Measurements from ENCODE around the gene IRX1.

IRX1 gene

GRCh38 chr5:3595006-3595961 is at the start of gene IRX1:
Gene IRX1 (plus strand): TSS chr5:3595832. CDS start chr5:3596106, 274 bp downstream.
- no peak within 1 kb of the TSS for H3K27ac ChIP-seq (ENCODE audit: low read depth, low read length)
- H3K4me3 ChIP-seq (ENCODE audit: low read length): no peak within 1 kb of the TSS
- H3K9ac ChIP-seq (ENCODE audit: low read length): no peak within 1 kb of the TSS
- H3K27me3 ChIP-seq (ENCODE audit: control insufficient read depth, insufficient read depth, low read length): peaks cover 17% of the 10 kb centered on the region
- no peaks in the 10 kb centered on the region for H3K4me1 ChIP-seq (ENCODE audit: control insufficient read depth, insufficient read depth, low read length)
- H3K36me3 ChIP-seq (ENCODE audit: control insufficient read depth, insufficient read depth, low read length): no peaks in the 10 kb centered on the region

GRCh38 chr5:3546028-3546427 is 49.6 kb upstream of the IRX1 start:
- Histone ChIP-seq H3K36me3 (ENCODE audit: control insufficient read depth, insufficient read depth, low read length) (no peaks in the 10 kb centered on the region), H3K9ac (ENCODE audit: low read length) (no peak overlapping the region), H3K27ac (ENCODE audit: low read depth, low read length) (no peak overlapping the region), H3K4me1 (ENCODE audit: control insufficient read depth, insufficient read depth, low read length) (no peaks in the 10 kb centered on the region), H3K4me3 (ENCODE audit: low read length) (no peak overlapping the region), H3K27me3 (ENCODE audit: control insufficient read depth, insufficient read depth, low read length) (no peaks in the 10 kb centered on the region)

DNA sequence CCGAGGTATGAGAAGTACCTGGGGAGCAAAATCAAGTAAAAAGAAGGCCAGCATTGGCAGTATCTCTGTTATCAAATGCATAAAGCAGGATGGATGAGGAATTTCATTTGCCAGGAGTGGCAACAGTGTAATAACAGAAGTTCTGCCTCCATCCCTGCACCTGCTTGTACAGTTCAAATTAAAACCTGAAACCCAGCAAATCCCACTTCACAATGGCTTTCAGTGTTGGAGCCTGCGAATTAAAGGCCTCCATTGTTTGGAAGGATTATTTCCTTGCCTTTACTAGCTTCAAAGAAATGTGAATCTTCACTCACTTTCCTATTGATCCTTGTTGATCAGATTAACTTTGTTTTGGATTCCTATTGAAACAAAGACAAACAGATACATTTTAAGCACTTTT is 31.5 kb upstream of the IRX1 start:
- no peak overlapping the region for H3K27ac ChIP-seq (ENCODE audit: low read depth, low read length)
- H3K27me3 ChIP-seq (ENCODE audit: control insufficient read depth, insufficient read depth, low read length): no peaks in the 10 kb centered on the region
- no peak overlapping the region for H3K4me3 ChIP-seq (ENCODE audit: low read length)
- no peak overlapping the region for H3K9ac ChIP-seq (ENCODE audit: low read length)
- no peaks in the 10 kb centered on the region for H3K36me3 ChIP-seq (ENCODE audit: control insufficient read depth, insufficient read depth, low read length)
- no peaks in the 10 kb centered on the region for H3K4me1 ChIP-seq (ENCODE audit: control insufficient read depth, insufficient read depth, low read length)

DNA sequence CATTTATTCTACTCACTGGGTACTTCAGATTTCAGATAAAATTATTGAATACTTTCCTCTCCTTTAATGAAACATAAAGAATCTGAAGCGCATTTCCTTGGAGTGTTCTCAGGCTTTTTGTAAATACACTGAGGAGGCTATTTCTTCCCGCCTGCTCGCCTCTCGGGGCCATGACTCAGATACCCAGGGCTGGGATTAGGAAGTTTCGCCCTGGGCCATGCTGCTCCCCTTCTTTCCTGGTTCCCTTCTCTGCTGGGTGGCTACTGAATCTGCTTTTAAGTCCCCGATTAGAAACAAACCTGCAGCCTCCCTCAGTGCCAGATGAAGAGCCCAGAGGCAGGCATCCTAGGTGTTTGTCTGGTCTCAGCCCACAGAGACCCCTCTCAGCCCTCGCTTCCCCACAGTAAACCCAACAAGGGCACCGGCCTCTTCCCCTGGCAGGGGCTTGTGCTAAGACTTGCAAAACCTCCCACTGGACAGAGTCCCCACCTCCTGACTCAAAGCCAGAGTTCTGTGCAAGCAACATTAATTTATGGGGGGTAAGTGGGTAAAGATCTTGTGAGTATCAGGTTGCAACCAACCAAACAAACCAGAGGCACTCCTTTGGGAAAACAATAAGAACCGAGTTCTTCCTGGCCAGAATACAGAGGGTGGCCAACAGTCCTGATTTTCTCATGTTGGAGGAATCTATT is 30.7 kb upstream of the IRX1 start:
- no peaks in the 10 kb centered on the region for H3K4me1 ChIP-seq (ENCODE audit: control insufficient read depth, insufficient read depth, low read length)

GRCh38 chr5:3584724-3585531 is 10.7 kb upstream of the IRX1 start:
- Histone ChIP-seq H3K4me3 (ENCODE audit: low read length) (no peak overlapping the region), H3K9ac (ENCODE audit: low read length) (no peak overlapping the region), H3K27me3 (ENCODE audit: control insufficient read depth, insufficient read depth, low read length) (no peaks in the 10 kb centered on the region), H3K4me1 (ENCODE audit: control insufficient read depth, insufficient read depth, low read length) (no peaks in the 10 kb centered on the region), H3K36me3 (ENCODE audit: control insufficient read depth, insufficient read depth, low read length) (no peaks in the 10 kb centered on the region), H3K27ac (ENCODE audit: low read depth, low read length) (no peak overlapping the region)

More for the DNA sequence above, 30.7 kb upstream of the IRX1 start:
- H3K36me3 ChIP-seq (ENCODE audit: control insufficient read depth, insufficient read depth, low read length): no peaks in the 10 kb centered on the region
- H3K27ac ChIP-seq (ENCODE audit: low read depth, low read length): no peak overlapping the region
- no peak overlapping the region for H3K9ac ChIP-seq (ENCODE audit: low read length)
- H3K27me3 ChIP-seq (ENCODE audit: control insufficient read depth, insufficient read depth, low read length): no peaks in the 10 kb centered on the region
- H3K4me3 ChIP-seq (ENCODE audit: low read length): no peak overlapping the region

DNA sequence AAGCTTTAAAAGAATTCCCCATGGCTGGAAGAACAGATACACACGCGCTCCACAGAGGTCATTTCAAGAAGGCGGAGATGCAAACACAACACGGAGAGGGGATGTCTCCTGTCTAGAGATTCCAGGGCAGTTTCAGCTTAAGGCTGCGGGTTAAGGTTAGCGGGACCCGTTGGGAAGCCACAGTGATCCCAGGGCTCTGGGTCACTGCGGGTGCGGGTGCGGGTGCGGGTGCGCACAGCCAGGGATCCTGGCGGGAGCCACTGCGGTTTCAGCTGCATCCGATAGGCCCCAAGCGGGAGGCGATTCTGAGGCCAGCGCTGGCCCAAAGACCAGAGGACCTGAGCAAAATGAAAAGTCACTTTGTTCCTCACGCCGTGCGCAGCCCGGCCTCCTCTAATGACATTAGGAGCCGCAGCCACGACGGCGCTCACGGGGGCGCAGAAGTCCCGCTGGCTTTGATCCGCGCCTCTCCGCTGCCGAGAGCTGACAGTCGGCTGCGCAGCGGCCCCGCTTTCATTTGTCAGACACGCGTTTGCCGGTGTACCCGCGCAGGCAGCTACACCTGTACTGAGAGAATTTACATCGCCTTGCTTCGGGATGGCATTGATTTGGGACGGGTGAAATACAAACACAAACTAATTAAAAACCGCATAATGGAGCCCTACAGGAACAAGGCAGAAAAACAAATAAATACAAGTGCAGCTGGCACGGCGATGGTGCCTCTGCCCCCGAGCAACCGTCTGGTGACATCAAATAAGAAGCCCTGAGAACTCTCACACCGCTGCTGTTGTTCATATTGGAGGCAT is 5.3 kb upstream of the IRX1 start:
- Histone ChIP-seq H3K9ac (ENCODE audit: low read length) (no peak overlapping the region), H3K27ac (ENCODE audit: low read depth, low read length) (no peak overlapping the region), H3K27me3 (ENCODE audit: control insufficient read depth, insufficient read depth, low read length) (peaks cover 12% of the 10 kb centered on the region), H3K4me1 (ENCODE audit: control insufficient read depth, insufficient read depth, low read length) (no peaks in the 10 kb centered on the region), H3K36me3 (ENCODE audit: control insufficient read depth, insufficient read depth, low read length) (no peaks in the 10 kb centered on the region), H3K4me3 (ENCODE audit: low read length) (no peak overlapping the region)

- Histone ChIP-seq H3K4me1 (ENCODE audit: control insufficient read depth, insufficient read depth, low read length) (no peaks in the 10 kb centered on the region), H3K27ac (ENCODE audit: low read depth, low read length) (no peak overlapping the region)
Observed at GRCh38 chr5:3590967-3591900, 4.4 kb upstream of the IRX1 start.

DNA sequence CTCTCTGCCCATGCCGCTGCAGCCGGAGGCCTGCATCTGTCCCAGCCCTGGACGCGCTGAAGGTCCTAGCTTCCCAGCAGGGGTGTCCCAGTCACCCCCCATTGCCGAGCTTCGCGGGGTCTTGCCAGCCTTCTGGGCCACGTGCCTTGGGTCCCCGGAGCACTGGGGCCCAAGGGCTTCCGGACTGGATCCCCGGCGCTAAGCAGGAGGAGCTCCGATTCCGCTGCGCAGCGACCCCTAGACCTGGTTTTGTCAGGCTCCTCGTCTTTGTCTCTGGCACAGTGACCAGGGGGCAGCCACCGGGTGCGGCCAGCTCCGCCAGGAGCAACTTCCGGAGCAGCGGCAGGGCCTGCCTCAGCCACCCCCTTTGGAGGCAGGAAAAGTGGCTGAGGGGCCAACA is 3.3 kb upstream of the IRX1 start:
- no peaks in the 10 kb centered on the region for H3K4me1 ChIP-seq (ENCODE audit: control insufficient read depth, insufficient read depth, low read length)
- peaks cover 12% of the 10 kb centered on the region for H3K27me3 ChIP-seq (ENCODE audit: control insufficient read depth, insufficient read depth, low read length)
- H3K36me3 ChIP-seq (ENCODE audit: control insufficient read depth, insufficient read depth, low read length): no peaks in the 10 kb centered on the region
- no peak overlapping the region for H3K27ac ChIP-seq (ENCODE audit: low read depth, low read length)
- no peak overlapping the region for H3K4me3 ChIP-seq (ENCODE audit: low read length)
- H3K9ac ChIP-seq (ENCODE audit: low read length): no peak overlapping the region

More at GRCh38 chr5:3590967-3591900, 4.4 kb upstream of the IRX1 start:
- Histone ChIP-seq H3K27me3 (ENCODE audit: control insufficient read depth, insufficient read depth, low read length) (peaks cover 12% of the 10 kb centered on the region), H3K4me3 (ENCODE audit: low read length) (no peak overlapping the region), H3K36me3 (ENCODE audit: control insufficient read depth, insufficient read depth, low read length) (no peaks in the 10 kb centered on the region), H3K9ac (ENCODE audit: low read length) (no peak overlapping the region)

DNA sequence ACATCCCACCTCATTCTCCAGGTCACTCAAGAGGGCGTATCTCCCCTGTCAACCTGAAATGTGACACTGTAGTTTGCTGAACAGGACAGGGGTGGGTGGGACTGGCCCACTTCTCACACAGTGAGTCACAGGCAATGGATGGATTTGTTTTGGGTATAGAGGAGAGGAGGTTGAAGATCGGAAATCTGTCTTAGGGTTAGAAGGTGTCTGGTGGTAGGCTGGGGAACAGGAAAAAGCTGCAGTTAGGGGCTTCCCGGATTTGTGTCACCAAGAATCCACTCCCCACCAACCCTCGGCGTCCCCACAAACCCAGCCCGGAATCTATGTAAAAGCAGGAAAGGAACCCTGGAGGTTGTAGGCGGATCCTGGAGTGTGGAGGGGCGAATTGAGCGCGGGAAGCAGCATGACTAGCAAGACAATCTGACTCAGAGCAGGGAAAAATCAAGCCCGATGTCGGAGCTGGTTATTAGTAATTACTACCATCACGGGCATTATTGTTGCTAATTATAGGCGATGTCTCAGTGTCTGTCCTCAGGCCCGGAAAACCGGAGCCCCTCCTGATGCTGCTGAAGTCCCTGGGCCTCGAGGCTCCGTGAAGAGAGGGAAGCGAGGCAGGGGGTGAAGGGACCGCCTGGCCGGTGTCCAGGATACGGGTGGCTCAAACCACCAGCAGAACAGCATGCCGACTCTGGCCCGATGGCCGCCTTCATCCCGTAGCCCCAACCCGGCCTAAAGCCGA is 1.7 kb upstream of the IRX1 start:
- peaks cover 12% of the 10 kb centered on the region for H3K27me3 ChIP-seq (ENCODE audit: control insufficient read depth, insufficient read depth, low read length)
- no peak overlapping the region for H3K4me3 ChIP-seq (ENCODE audit: low read length)
- no peaks in the 10 kb centered on the region for H3K36me3 ChIP-seq (ENCODE audit: control insufficient read depth, insufficient read depth, low read length)
- no peak overlapping the region for H3K27ac ChIP-seq (ENCODE audit: low read depth, low read length)
- H3K9ac ChIP-seq (ENCODE audit: low read length): no peak overlapping the region
- H3K4me1 ChIP-seq (ENCODE audit: control insufficient read depth, insufficient read depth, low read length): no peaks in the 10 kb centered on the region

DNA sequence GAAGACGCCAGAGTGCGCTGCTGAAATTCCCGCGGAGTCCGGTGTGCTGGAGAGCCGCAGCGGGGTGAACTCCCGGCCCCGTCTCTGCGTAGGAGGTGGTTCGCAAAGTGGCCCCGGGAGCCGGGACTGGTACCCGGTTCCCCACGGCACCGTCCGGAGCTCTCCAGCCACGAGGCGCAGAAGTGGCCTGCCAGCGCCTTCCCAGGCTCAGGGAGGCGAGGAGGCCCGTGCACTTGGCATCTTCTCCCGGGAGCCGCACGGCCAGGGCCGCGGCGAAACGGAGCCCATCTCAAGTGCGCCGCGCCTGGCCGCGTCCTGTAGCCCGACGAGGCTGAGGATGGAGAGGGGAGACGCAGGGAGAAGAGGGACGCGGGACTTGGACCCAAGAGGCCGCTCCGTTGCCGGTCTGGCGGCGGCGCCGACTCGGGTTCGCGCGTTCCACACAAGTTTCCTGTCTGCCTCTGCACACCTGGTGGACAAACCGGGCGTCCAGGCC is 1.1 kb upstream of the IRX1 start:
- Histone ChIP-seq H3K36me3 (ENCODE audit: control insufficient read depth, insufficient read depth, low read length) (no peaks in the 10 kb centered on the region), H3K4me3 (ENCODE audit: low read length) (no peak overlapping the region), H3K27me3 (ENCODE audit: control insufficient read depth, insufficient read depth, low read length) (peaks cover 12% of the 10 kb centered on the region), H3K9ac (ENCODE audit: low read length) (no peak overlapping the region), H3K4me1 (ENCODE audit: control insufficient read depth, insufficient read depth, low read length) (no peaks in the 10 kb centered on the region), H3K27ac (ENCODE audit: low read depth, low read length) (no peak overlapping the region)
